Measurements from ENCODE around the gene PCDHGC5. TPM values are rescaled to one million over a fixed set of nuclear protein-coding genes. Genes with fewer than 3 reads are reported as not detected.

Gene PCDHGC5
- total RNA-seq, result 1 to 10 TPM; 3.1 to 5.9 (median 3.8) TPM

- H3K9me3 ChIP-seq, result no peaks in the 10 kb centered on the region
- 75% methylated on average over 11 to 14 of the region's 14 CpGs for WGBS, 2 donors
- TF ChIP-seq EP300 (IDR thresholded peaks at IDR 0.05), result no peak
- no peak for TF ChIP-seq POLR2A (IDR thresholded peaks at IDR 0.05)
- no peak for TF ChIP-seq CTCF (IDR thresholded peaks at IDR 0.05)
- H3K27ac ChIP-seq, result no peak within 1 kb of the TSS
- peaks cover 0 to 43% (median 18%) of the 10 kb centered on the region in 4 donors for H3K4me1 ChIP-seq
- peaks cover 0 to 60% (median 0%) of the 10 kb centered on the region in 3 donors for H3K36me3 ChIP-seq
- DNase-seq (ENCODE audit: low spot score in 2 of 2), result no peak
- no peak within 1 kb of the TSS for H3K4me3 ChIP-seq
- no peaks in the 10 kb centered on the region for H3K27me3 ChIP-seq
These were observed at the start of gene PCDHGC5 for GRCh38 chr5:141488591-141489561. Gene PCDHGC5, plus strand, starts transcription at chr5:141489081. Its CDS starts 160 bp downstream, at chr5:141489241.

DNA sequence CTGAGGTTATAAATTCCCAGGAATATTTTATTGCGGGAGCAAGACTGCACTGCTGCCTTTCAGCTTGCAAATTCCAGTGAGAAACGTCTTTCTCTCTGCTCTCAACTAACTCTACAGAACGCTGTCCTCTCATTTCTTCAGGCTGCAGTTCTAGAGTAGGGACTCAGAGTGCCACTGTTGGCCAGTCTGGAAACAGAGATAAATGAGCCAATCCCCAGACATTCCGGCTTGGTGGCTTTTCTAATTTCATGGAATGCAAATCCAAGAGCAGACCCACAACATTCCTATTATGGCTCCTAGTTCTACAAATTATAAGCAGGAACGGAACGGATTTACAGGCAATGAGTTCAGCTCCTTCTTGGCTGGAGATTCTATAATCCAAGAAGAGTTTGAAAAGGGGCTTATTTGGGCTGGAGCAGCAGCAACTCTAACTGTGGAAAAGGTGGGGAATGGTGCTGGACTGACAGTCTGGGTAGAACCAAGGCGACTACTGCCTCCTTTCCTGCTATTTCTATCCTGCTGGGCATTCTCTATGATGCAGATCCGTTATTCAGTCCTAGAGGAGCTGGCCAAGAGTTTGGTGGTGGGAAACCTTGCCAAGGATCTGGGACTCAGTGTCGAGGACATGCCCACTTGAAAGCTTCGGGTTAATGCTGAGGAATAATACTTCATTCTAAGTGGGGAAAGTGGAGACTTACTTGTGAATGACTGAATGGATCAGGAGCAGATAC lies 49.3 kb upstream of the PCDHGC5 start:
- no peaks in the 10 kb centered on the region for H3K4me1 ChIP-seq
- H3K27me3 ChIP-seq, result no peaks in the 10 kb centered on the region
- TF ChIP-seq CTCF (IDR thresholded peaks at IDR 0.05) (no peak), POLR2A (IDR thresholded peaks at IDR 0.05) (no peak), EP300 (IDR thresholded peaks at IDR 0.05) (no peak)
- no peak overlapping the region for H3K4me3 ChIP-seq
- no peak for DNase-seq (ENCODE audit: low spot score in 2 of 2)
- H3K36me3 ChIP-seq, result peaks cover 0 to 35% (median 0%) of the 10 kb centered on the region in 3 donors
- H3K27ac ChIP-seq, result no peak overlapping the region
- peaks cover 0 to 95% (median 31%) of the 10 kb centered on the region in 4 donors for H3K9me3 ChIP-seq
- WGBS, 2 donors, result 71 to 76% methylated on average over 10 of the region's 10 CpGs

- H3K9me3 ChIP-seq, result peaks cover 0 to 95% (median 31%) of the 10 kb centered on the region in 4 donors
- H3K27me3 ChIP-seq, result no peaks in the 10 kb centered on the region
- WGBS, 2 donors, result 96% methylated on average over 9 of the region's 9 CpGs
- no peaks in the 10 kb centered on the region for H3K4me1 ChIP-seq
- DNase-seq (ENCODE audit: low spot score in 2 of 2), result no peak
- H3K36me3 ChIP-seq, result peaks cover 0 to 37% (median 0%) of the 10 kb centered on the region in 3 donors
- TF ChIP-seq CTCF (IDR thresholded peaks at IDR 0.05) (no peak), EP300 (IDR thresholded peaks at IDR 0.05) (no peak), POLR2A (IDR thresholded peaks at IDR 0.05) (no peak)
- no peak overlapping the region for H3K27ac ChIP-seq
- no peak overlapping the region for H3K4me3 ChIP-seq
These were observed 48.5 kb upstream of the PCDHGC5 start for GRCh38 chr5:141440341-141440740.

GRCh38 chr5:141441571-141442170 lies 47.2 kb upstream of the PCDHGC5 start:
- Histone ChIP-seq H3K36me3 (peaks cover 0 to 46% (median 0%) of the 10 kb centered on the region in 3 donors), H3K27ac (no peak overlapping the region), H3K4me1 (no peaks in the 10 kb centered on the region), H3K4me3 (no peak overlapping the region), H3K27me3 (no peaks in the 10 kb centered on the region), H3K9me3 (peaks cover 0 to 94% (median 28%) of the 10 kb centered on the region in 4 donors)
- 60 to 62% methylated on average over 33 to 34 of the region's 50 CpGs for WGBS, 2 donors
- TF ChIP-seq EP300 (IDR thresholded peaks at IDR 0.05), result no peak
- no peak for TF ChIP-seq CTCF (IDR thresholded peaks at IDR 0.05)
- TF ChIP-seq POLR2A (IDR thresholded peaks at IDR 0.05), result no peak
- no peak for DNase-seq (ENCODE audit: low spot score in 2 of 2)

Data from tibial nerve (tissue), 4 donors.